Heart left ventricle (tissue), 13 donors: Measurements from ENCODE around the gene CCT2.

Experiments
- CTCF ChIP-seq, 12 donors: fragments of 200-600 bp; sonication (generic) in 4 of 12; IDR thresholded peaks; one replicate each; pipeline versions ENCODE4 v1.5.0 to v1.8.0; 2018 to 2022; ENCODE audit warnings: antibody characterized with exemption in 12 of 12, mild to moderate bottlenecking in 5 of 12
- POLR2A ChIP-seq, 2 donors: fragments of 450-650 bp; IDR thresholded peaks; one replicate each; pipeline ENCODE4 v1.6.1; 2017; ENCODE audit warnings: antibody characterized with exemption in 2 of 2, mild to moderate bottlenecking in 2 of 2, moderate library complexity in 2 of 2
- donor health status: ischemic (EF 13 %, LVEDD 7.1; RV severe dilation, severe dysfunction).
- donor health status: DM: no; HTN: yes; CAD: no.
- donor health status: DM: no; HTN: no; CAD: no.
- donor health status: ischemic (EF 25% LVEDD 6.9; RV normal size, moderate dysfunction).
- donor health status: ischemic (EF 25% LVEDD 5.7; RV mildly dilated, moderate dysfunction).
- donor health status: ischemic (EF 35%, LVEDD 5.7; RV mildly dilated, moderate dysfunction).
- donor health status: nonischemic (EF 11% LVEDD 7.7; RV severe dilation, severe dysfunction).
- donor health status: DM: yes; HTN: yes; CAD: no.
- donor health status: PGD.
- donor health status: ischemic (EF 29% LVEDD 5.4; RV normal size, mild dysfunction).
- donor health status: nonischemic (EF 23%, LVEDD 6.1; RV moderate dilation, normal function).

- TF ChIP-seq CTCF (IDR thresholded peaks at IDR 0.05) (no peak), POLR2A (IDR thresholded peaks at IDR 0.05) (no peak)
Observed at GRCh38 chr12:69645031-69645430, 59.8 kb downstream of the CCT2 start.
